Erythroblast (primary cell): Measurements from ENCODE around the gene MICA.

Experiments
- GATA1 ChIP-seq: IDR thresholded peaks from 2 replicates; pipeline ENCODE4 v1.6.1; 2011; ENCODE audit warnings: low read depth, mild to moderate bottlenecking, control low read depth, low read length, moderate library complexity
- POLR2A ChIP-seq: IDR thresholded peaks from 2 replicates; pipeline ENCODE4 v1.6.1; 2011; ENCODE audit warnings: mild to moderate bottlenecking, low read length

DNA sequence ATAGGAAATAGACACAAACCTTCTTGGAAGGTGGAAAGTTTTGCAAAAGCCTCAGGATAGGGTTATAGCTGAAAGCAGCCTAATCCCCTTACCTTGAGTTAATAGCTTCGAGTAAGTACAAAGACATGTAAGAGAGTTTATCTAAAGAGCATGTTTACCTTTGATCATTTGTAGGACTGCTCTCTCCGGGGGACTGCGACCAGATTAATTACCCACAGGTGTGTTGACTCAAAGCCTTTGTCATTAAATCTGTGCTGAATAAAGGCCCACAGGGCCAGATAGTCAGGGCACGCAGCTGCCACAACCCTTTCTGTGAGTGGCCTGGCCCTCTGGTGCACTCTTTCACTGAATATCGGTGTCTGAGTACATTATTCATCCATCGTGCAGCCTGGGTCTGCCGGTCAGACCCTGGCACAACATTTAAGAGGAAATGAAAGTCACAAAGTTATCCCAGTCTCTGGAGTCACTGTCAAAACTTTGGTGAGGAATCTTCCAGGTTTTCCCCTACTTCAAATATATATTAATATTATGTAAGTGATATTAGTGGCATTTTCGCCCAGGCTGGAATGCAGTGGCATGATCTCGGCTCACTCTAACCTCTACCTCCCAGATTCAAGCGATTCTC lies 5.4 kb upstream of the MICA start:
- TF ChIP-seq POLR2A (no peak), GATA1 (no peak)
